22Rv1 (cell line): ENCODE measurements around the gene RARA.

Experiments used
- ZFX ChIP-seq: fragments of 450-650 bp; IDR thresholded peaks from 2 replicates; pipeline ENCODE4 v1.6.1; 2017; ENCODE audit warnings: antibody characterized with exemption, borderline replicate concordance
- TF ChIP-seq, protein P1 (sequence below): fragments of 450-650 bp; IDR thresholded peaks from 2 replicates; pipeline ENCODE4 v1.5.1; 2017; ENCODE audit warnings: mild to moderate bottlenecking

DNA sequence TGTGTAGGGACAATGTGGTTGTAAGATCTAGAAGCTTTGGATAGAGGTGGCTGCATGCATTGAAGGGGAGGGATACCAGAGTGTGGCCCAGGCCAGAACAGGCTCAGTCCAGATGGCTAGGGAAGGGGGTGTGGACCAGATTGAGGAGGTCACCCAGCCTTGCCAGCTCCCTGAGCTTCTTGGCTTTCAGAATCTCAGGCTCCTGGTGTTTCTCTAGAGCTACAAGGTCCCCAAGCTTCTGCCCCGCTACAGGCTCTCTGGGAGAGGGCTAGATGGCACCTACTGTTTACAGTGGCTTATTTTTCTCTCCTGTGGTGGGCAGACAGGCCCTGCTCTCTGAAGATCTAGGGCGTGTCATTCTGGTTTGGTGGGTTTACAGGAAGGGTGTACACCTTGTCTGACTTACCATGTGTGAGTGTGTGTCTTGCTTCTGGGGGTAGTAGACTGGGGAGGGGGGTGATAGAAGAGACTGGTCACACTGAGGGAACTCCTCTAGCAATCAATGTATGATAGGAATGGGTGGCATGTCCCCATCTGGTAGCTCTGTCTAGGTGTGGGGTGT is 1.1 kb downstream of the RARA start:
- TF ChIP-seq, protein P1, sequence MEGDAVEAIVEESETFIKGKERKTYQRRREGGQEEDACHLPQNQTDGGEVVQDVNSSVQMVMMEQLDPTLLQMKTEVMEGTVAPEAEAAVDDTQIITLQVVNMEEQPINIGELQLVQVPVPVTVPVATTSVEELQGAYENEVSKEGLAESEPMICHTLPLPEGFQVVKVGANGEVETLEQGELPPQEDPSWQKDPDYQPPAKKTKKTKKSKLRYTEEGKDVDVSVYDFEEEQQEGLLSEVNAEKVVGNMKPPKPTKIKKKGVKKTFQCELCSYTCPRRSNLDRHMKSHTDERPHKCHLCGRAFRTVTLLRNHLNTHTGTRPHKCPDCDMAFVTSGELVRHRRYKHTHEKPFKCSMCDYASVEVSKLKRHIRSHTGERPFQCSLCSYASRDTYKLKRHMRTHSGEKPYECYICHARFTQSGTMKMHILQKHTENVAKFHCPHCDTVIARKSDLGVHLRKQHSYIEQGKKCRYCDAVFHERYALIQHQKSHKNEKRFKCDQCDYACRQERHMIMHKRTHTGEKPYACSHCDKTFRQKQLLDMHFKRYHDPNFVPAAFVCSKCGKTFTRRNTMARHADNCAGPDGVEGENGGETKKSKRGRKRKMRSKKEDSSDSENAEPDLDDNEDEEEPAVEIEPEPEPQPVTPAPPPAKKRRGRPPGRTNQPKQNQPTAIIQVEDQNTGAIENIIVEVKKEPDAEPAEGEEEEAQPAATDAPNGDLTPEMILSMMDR, result no peak
- no peak for TF ChIP-seq ZFX
